ENCODE measurements around the gene ECE1. TPM values are rescaled to one million over a fixed set of nuclear protein-coding genes. Genes with fewer than 3 reads are reported as not detected.
A peak's percentile ranks its signal among the peaks of the same experiment; 100 is the strongest.

ECE1 gene
- total RNA-seq, 1 donor from 2014 or later = 90.9 TPM

- TF ChIP-seq CTCF (IDR thresholded peaks at IDR 0.05) = no peak
- no peaks in the 10 kb centered on the region for H3K9me3 ChIP-seq
- no peaks in the 10 kb centered on the region for H3K27me3 ChIP-seq (ENCODE audit: low read depth)
- no peak overlapping the region for H3K4me3 ChIP-seq
- ATAC-seq (no peak), DNase-seq (no peak)
- intact Hi-C loops (cut with DNase I) = loop anchor here (10.0 kb wide), 1 partner anchor 106 kb away; no protein-coding TSS in a partner anchor
- peaks cover 55% of the 10 kb centered on the region for H3K36me3 ChIP-seq
- peaks cover 60% of the 10 kb centered on the region for H3K4me1 ChIP-seq
- no peak overlapping the region for H3K27ac ChIP-seq
These were observed 31.7 kb downstream of the ECE1 start for GRCh38 chr1:21258331-21259134.

DNA sequence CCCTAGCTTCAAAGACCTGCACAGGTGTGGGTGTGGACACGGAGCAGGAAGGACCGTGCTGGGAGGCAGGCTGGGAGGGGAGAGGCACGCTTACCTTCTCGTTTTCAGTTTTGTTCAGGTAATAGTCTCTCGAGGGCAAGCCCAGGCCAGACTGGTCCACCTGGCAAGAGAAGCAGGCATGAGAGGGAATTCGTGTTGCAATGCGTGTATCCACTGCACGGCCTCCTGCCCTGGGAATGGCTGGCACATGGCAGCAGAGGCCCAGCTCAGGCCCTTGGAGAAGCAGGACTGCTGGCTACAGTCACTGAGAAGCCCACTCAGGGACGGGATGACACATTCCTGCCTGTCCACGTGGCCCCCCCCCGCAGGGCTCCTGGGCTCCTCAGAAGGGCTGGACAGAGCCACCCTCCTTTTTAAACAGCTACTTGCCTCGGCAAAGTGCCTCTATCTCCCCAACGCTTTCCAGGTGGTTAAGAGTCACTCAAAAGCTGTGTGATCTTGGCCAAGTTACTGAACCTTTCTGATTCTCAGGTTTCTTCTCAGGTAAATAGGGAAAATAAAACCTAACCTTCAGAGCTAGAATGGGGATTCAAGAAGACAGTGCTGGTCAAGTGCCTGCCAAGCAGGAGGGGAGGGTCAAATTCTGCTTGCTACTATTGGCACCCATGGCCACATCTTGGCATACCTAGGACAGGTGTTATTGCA is 32.7 kb downstream of the ECE1 start:
- intact Hi-C loops (cut with DNase I) = loop anchor here (10.0 kb wide), 1 partner anchor 107 kb away; no protein-coding TSS in a partner anchor
- TF ChIP-seq CTCF (IDR thresholded peaks at IDR 0.05) = no peak
- Histone ChIP-seq H3K4me3 (no peak overlapping the region), H3K36me3 (peaks cover 65% of the 10 kb centered on the region), H3K9me3 (no peaks in the 10 kb centered on the region), H3K27ac (no peak overlapping the region), H3K27me3 (ENCODE audit: low read depth) (no peaks in the 10 kb centered on the region), H3K4me1 (peaks cover 50% of the 10 kb centered on the region)
- ATAC-seq (no peak), DNase-seq (no peak)

DNA sequence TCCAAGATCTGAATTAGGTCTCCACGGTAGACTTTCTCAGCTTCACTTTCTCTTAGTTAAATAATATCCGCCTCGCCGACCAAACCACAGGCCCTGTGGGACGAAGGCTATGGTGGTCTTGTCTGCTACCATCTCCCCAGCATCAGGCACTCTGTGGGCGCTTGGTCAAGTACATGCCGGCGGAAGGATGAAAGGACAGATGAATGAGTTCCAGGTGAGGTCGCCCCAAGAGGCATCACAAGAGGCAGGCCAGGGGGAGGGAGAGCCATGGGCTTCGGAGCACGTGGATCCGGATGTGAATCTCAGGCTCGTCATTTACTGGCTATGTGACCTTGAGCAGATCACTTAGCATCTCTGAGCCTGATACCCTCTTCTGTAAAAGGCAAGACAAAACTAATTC is 33.5 kb downstream of the ECE1 start:
- DNase-seq = no peak
- no peak for TF ChIP-seq CTCF (IDR thresholded peaks at IDR 0.05)
- Histone ChIP-seq H3K4me1 (peaks cover 48% of the 10 kb centered on the region), H3K9me3 (no peaks in the 10 kb centered on the region), H3K36me3 (peaks cover 73% of the 10 kb centered on the region), H3K27me3 (ENCODE audit: low read depth) (no peaks in the 10 kb centered on the region), H3K27ac (no peak overlapping the region), H3K4me3 (no peak overlapping the region)
- intact Hi-C loops (cut with DNase I) = loop anchor here (10.0 kb wide), 1 partner anchor 108 kb away; no protein-coding TSS in a partner anchor
- ATAC-seq = no peak

GRCh38 chr1:21255943-21256320 is 34.3 kb downstream of the ECE1 start:
- Histone ChIP-seq H3K27me3 (ENCODE audit: low read depth) (no peaks in the 10 kb centered on the region), H3K27ac (no peak overlapping the region), H3K4me1 (peaks cover 40% of the 10 kb centered on the region), H3K4me3 (no peak overlapping the region), H3K36me3 (peaks cover 81% of the 10 kb centered on the region), H3K9me3 (no peaks in the 10 kb centered on the region)
- ATAC-seq (no peak), DNase-seq (no peak)
- TF ChIP-seq CTCF (IDR thresholded peaks at IDR 0.05) = no peak
- intact Hi-C loops (cut with DNase I) = loop anchor here (10.0 kb wide), 1 partner anchor 109 kb away; no protein-coding TSS in a partner anchor

GRCh38 chr1:21255284-21255942 is 34.9 kb downstream of the ECE1 start:
- TF ChIP-seq CTCF (IDR thresholded peaks at IDR 0.05) = peak; percentile 89
- intact Hi-C loops (cut with DNase I) = loop anchor here (10.0 kb wide), 1 partner anchor 109 kb away; no protein-coding TSS in a partner anchor
- peaks cover 85% of the 10 kb centered on the region for H3K36me3 ChIP-seq
- H3K4me1 ChIP-seq = peaks cover 34% of the 10 kb centered on the region
- no peak overlapping the region for H3K27ac ChIP-seq
- peak; percentile 89 to 90 for ATAC-seq
- H3K4me3 ChIP-seq = no peak overlapping the region
- H3K9me3 ChIP-seq = no peaks in the 10 kb centered on the region
- peak; percentile 90 for DNase-seq
- H3K27me3 ChIP-seq (ENCODE audit: low read depth) = no peaks in the 10 kb centered on the region
